Measurements from ENCODE around the gene VHLL. TPM values are rescaled to one million over a fixed set of nuclear protein-coding genes. Genes with fewer than 3 reads are reported as not detected.

VHLL gene
- total and polyA plus RNA-seq, 4 donors, result 0.67 TPM; not detected in 3

DNA sequence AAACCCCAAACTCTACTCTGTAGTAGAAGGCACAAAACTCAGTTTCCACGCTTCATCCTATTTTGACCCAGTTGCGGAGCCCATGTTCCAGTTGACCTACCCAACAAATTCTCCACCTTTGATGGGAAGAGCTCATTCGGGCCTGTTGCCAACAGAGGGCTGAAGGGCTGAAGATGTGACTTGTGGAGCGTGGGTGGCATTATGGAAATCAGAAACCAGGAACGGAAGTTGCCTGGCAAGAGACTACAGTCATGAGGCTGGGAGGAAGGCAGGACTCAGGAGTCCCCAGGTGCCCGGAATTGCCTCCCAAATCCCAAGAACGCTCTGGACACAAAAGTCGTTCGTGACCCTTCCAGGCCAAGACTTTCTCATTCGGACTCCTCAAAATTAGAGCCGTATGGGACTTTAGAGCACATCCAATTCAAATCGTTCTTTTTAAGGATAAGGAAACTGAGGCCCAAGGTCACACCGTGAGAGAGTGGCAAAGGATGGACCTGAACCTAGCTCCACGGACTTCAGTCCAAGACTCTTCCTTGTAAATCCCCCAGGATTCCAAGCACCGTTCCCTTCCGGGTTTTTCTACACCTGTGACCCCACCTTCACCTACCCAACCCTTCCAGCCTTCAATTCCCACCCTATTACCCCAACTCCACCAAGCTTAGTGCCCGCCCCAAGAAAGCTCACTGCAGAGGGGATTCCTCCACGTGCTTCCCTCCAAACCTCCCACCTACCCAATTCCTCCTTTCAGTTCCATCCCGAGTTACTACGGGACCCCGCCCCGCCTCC, 17.2 kb downstream of the VHLL start:
- Histone ChIP-seq H3K4me1 (ENCODE audit: control insufficient read depth in 4 of 4, insufficient read depth in 4 of 4, low read length in 3 of 4) (peaks cover 10 to 60% (median 41%) of the 10 kb centered on the region in 4 donors), H3K27ac (ENCODE audit: low read depth in 1 of 2, low read length in 2 of 2) (peak overlapping the region; percentile 95 to 98), H3K4me3 (ENCODE audit: low read depth in 1 of 3, low read length in 3 of 3) (peak overlapping the region; percentile 82 to 99 (median 96)), H3K36me3 (ENCODE audit: control insufficient read depth in 4 of 4, insufficient read depth in 3 of 4, low read depth in 1 of 4, low read length in 3 of 4) (peaks cover 4 to 18% (median 11%) of the 10 kb centered on the region in 4 donors), H3K27me3 (ENCODE audit: control insufficient read depth in 4 of 4, insufficient read depth in 4 of 4, low read length in 3 of 4) (no peaks in the 10 kb centered on the region), H3K9me3 (ENCODE audit: control insufficient read depth in 4 of 4, low read length in 3 of 4) (no peaks in the 10 kb centered on the region), H3K9ac (ENCODE audit: low read depth in 1 of 2, low read length in 2 of 2) (peak overlapping the region; percentile 61 to 98)
- 6% methylated on average over 22 of the region's 22 CpGs for WGBS
- DNase-seq (ENCODE audit: low spot score), result no peak
- TF ChIP-seq JUND (IDR thresholded peaks at IDR 0.05) (no peak), SP1 (IDR thresholded peaks at IDR 0.05) (no peak), EGR1 (IDR thresholded peaks at IDR 0.05; ENCODE audit: low read depth in 2 of 2) (peak; percentile 81 to 89), TAF1 (conservative IDR thresholded peaks at IDR 0.05) (no peak), FOXA1 (IDR thresholded peaks at IDR 0.05) (no peak), YY1 (IDR thresholded peaks at IDR 0.05) (no peak), REST (IDR thresholded peaks at IDR 0.05) (no peak), ATF3 (IDR thresholded peaks at IDR 0.05) (no peak), HNF4A (conservative IDR thresholded peaks at IDR 0.05) (peak in 1 of 2 donors; percentile 56), GABPA (IDR thresholded peaks at IDR 0.05 in 1 of 2, conservative IDR thresholded peaks at IDR 0.05 in 1 of 2) (no peak), RAD21 (IDR thresholded peaks at IDR 0.05) (no peak), CTCF (IDR thresholded peaks at IDR 0.05; ENCODE audit: low read depth, low read length, missing input control) (no peak), FOXA2 (IDR thresholded peaks at IDR 0.05) (no peak), MAX (IDR thresholded peaks at IDR 0.05) (peak; percentile 34), RXRA (IDR thresholded peaks at IDR 0.05) (no peak), NR2F2 (IDR thresholded peaks at IDR 0.05) (no peak), HNF4G (IDR thresholded peaks at IDR 0.05) (no peak)
- TF ChIP-seq, protein P1, sequence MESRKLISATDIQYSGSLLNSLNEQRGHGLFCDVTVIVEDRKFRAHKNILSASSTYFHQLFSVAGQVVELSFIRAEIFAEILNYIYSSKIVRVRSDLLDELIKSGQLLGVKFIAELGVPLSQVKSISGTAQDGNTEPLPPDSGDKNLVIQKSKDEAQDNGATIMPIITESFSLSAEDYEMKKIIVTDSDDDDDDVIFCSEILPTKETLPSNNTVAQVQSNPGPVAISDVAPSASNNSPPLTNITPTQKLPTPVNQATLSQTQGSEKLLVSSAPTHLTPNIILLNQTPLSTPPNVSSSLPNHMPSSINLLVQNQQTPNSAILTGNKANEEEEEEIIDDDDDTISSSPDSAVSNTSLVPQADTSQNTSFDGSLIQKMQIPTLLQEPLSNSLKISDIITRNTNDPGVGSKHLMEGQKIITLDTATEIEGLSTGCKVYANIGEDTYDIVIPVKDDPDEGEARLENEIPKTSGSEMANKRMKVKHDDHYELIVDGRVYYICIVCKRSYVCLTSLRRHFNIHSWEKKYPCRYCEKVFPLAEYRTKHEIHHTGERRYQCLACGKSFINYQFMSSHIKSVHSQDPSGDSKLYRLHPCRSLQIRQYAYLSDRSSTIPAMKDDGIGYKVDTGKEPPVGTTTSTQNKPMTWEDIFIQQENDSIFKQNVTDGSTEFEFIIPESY (IDR thresholded peaks at IDR 0.05), result peak; percentile 18
